Adrenal gland (tissue), 12 donors: Measurements from ENCODE around the gene MATN1. TPM values are rescaled to one million over a fixed set of nuclear protein-coding genes. Genes with fewer than 3 reads are reported as not detected.

Source experiments
- DNase-seq, 7 donors: peaks; one replicate each; pipeline ENCODE4 v3.0.0-alpha.2; 2019 to 2020
- H3K27ac ChIP-seq, 5 donors: fragments of 200-600 bp; sonication (generic) in 4 of 5; 1 replicate in 3 of 5; 2 replicates in 2 of 5; pipeline versions ENCODE4 v1.5.1 to v1.8.0; 2016 to 2020; ENCODE audit warnings: mild to moderate bottlenecking in 1 of 5
- H3K27me3 ChIP-seq: fragments of 200-600 bp; 2 replicates; pipeline ENCODE4 v1.8.0; 2021
- H3K36me3 ChIP-seq, 2 donors: fragments of 200-600 bp; replicated peaks in 1 of 2; 1 replicate in 1 of 2; 2 replicates in 1 of 2; pipeline versions ENCODE4 v1.5.1 to v1.8.0; 2018 to 2022
- H3K4me1 ChIP-seq, 2 donors: fragments of 200-600 bp; replicated peaks in 1 of 2; 1 replicate in 1 of 2; 2 replicates in 1 of 2; pipeline versions ENCODE4 v1.5.1 to v1.8.0; 2018 to 2021
- H3K4me3 ChIP-seq, 4 donors: fragments of 200-600 bp; sonication (generic) in 3 of 4; one replicate each; pipeline ENCODE4 v1.5.1; 2016 to 2018
- H3K9me3 ChIP-seq, 3 donors: fragments of 200-600 bp; sonication (generic) in 1 of 3; replicated peaks in 1 of 3; 1 replicate in 2 of 3; 2 replicates in 1 of 3; pipeline versions ENCODE4 v1.5.1 to v1.8.0; 2016 to 2021
- CTCF ChIP-seq, 6 experiments: fragments of 450-650 bp in 4 of 6; fragments of 200-600 bp in 2 of 6; sonication (generic) in 1 of 6; IDR thresholded peaks; 1 replicate in 5 of 6; 2 replicates in 1 of 6; pipeline versions ENCODE4 v1.5.1 to v1.8.0; 2016 to 2021; ENCODE audit warnings: antibody characterized with exemption in 6 of 6, mild to moderate bottlenecking in 2 of 6, moderate library complexity in 1 of 6
- POLR2A ChIP-seq, 2 donors: fragments of 450-650 bp; IDR thresholded peaks; one replicate each; pipeline ENCODE4 v1.6.1; 2017; ENCODE audit warnings: antibody characterized with exemption in 2 of 2, mild to moderate bottlenecking in 2 of 2, moderate library complexity in 1 of 2
- WGBS, 4 donors: extraction: QIAGEN DNeasy Blood & Tissue Kit in 2 of 4; methylation state at CpG; one replicate each; pipeline versions ENCODE4 v1.1.5 to v1.1.7; 2013 to 2017; 5-methylcytosine and 5-hydroxymethylcytosine counted together
- intact Hi-C, 2 donors: fragments of 100-400 bp; cut with DNase I; formaldehyde crosslinking; loops; one replicate each; pipeline versions ENCODE4 v1.14.1 to v1.15.0; 2022 to 2023
- polyA plus RNA-seq, 3 donors: library from polyadenylated mRNA; stranded (reverse); fragments of 200-250 nt in 2 of 3; fragments of 350-450 nt in 1 of 3; fragmentation: Illumina TruSeq in 1 of 3; extraction: RNeasy Lipid Tissue Mini Kit (QIAGEN cat#74804) in 1 of 3; gene quantifications; one replicate each; pipeline ENCODE4 v1.2.3, GENCODE V29; 2013 to 2014
- total RNA-seq, 9 donors: library from RNA; depleted of rRNA in 4 of 9; stranded (reverse); fragments of >200 nt in 4 of 9; fragments of 120-200 nt in 1 of 9; fragmentation: NEBNext Ultra II Directional in 1 of 9; extraction: Animal tissue kit (Norgen Biotek cat#: 25700) in 1 of 9; gene quantifications; one replicate each; pipeline versions ENCODE4 v1.1.0 to v1.2.4, GENCODE V29; 2013 to 2023
- donor health status: healthy with polysubstance abuse.
- donor health status: Bipolar disorder and iron deficiency.
- donor health status: DM: yes; HTN: yes; CAD: no.
- donor health status: DM: no; HTN: no; CAD: no.
- donor health status: DM: no; HTN: no; CAD: no.
- donor health status: DM: yes; HTN: yes; CAD: no.

MATN1 gene
- total and polyA plus RNA-seq, 12 donors = 0.05 to 0.55 (median 0.18) TPM; not detected in 6

GRCh38 chr1:30748699-30749401 is 25.5 kb upstream of the MATN1 start:
- no peak for DNase-seq
- intact Hi-C loops = no loop called here
- H3K4me1 ChIP-seq = peaks cover 4 to 12% of the 10 kb centered on the region in 2 donors
- peak overlapping the region in 1 of 5 donors; percentile 45 for H3K27ac ChIP-seq
- no peaks in the 10 kb centered on the region for H3K36me3 ChIP-seq
- H3K27me3 ChIP-seq = no peaks in the 10 kb centered on the region
- no peak overlapping the region for H3K4me3 ChIP-seq
- TF ChIP-seq CTCF (IDR thresholded peaks at IDR 0.05) = no peak
- no peak for TF ChIP-seq POLR2A (IDR thresholded peaks at IDR 0.05)
- no peaks in the 10 kb centered on the region for H3K9me3 ChIP-seq
- 70 to 81% (median 79%) methylated on average over 14 to 16 of the region's 16 CpGs for WGBS, 4 donors

- TF ChIP-seq CTCF (IDR thresholded peaks at IDR 0.05) = no peak
- no peak for TF ChIP-seq POLR2A (IDR thresholded peaks at IDR 0.05)
- WGBS, 4 donors = 66 to 75% (median 72%) methylated on average over 8 to 9 of the region's 9 CpGs
- Histone ChIP-seq H3K4me1 (peaks cover 5 to 14% of the 10 kb centered on the region in 2 donors), H3K27ac (peak overlapping the region in 1 of 5 donors; percentile 45), H3K9me3 (no peaks in the 10 kb centered on the region), H3K36me3 (no peaks in the 10 kb centered on the region), H3K27me3 (no peaks in the 10 kb centered on the region), H3K4me3 (no peak overlapping the region)
- no peak for DNase-seq
- intact Hi-C loops = no loop called here
Observed at GRCh38 chr1:30748098-30748698, 24.8 kb upstream of the MATN1 start.

- no peak for TF ChIP-seq CTCF (IDR thresholded peaks at IDR 0.05)
- TF ChIP-seq POLR2A (IDR thresholded peaks at IDR 0.05) = no peak
- H3K9me3 ChIP-seq = no peaks in the 10 kb centered on the region
- no peak overlapping the region for H3K4me3 ChIP-seq
- no peaks in the 10 kb centered on the region for H3K36me3 ChIP-seq
- H3K27me3 ChIP-seq = no peaks in the 10 kb centered on the region
- intact Hi-C loops = no loop called here
- no peak for DNase-seq
- H3K27ac ChIP-seq = peak overlapping the region in 1 of 5 donors; percentile 45
- peaks cover 5 to 14% of the 10 kb centered on the region in 2 donors for H3K4me1 ChIP-seq
- 81 to 86% (median 84%) methylated on average over 17 of the region's 17 CpGs for WGBS, 4 donors
Observed at GRCh38 chr1:30747033-30748008, 23.9 kb upstream of the MATN1 start.
